K562 (cell line): ENCODE data around the gene SLC25A21. TPM values are rescaled to one million over a fixed set of nuclear protein-coding genes. Genes with fewer than 3 reads are reported as not detected.

Source experiments
- ATAC-seq: fragments of 200-7000 bp; cut with Tn5 transposase; 3 replicates; pipeline ENCODE4 v1.9.1; 2020; ENCODE audit warnings: moderate library complexity
- BruUV-seq: library from RNA; stranded (reverse); fragments of 400-500 nt; replicated peaks from 2 replicates; lab custom pipeline; 2021; lab: Mats Ljungman, UMichigan
- CTCF ChIA-PET: fragments of 300-600 bp; formaldehyde crosslinking; extraction: SDS; loops from one replicate; lab custom pipeline; 2021; ENCODE audit warnings: low intra/inter-chr PET ratio; lab: Yijun Ruan, JAX
- POLR2A ChIA-PET: fragments of 300-600, 350-650 bp; sonication (Branson Sonifier 250); formaldehyde crosslinking; extraction: SDS; loops from one replicate; lab custom pipeline; 2021; ENCODE audit warnings: antibody characterized with exemption, inconsistent platforms; lab: Yijun Ruan, JAX
- DNase-seq, 4 experiments: peaks; one replicate each; pipeline versions ENCODE4 v3.0.0 to v3.0.0-alpha.2; 2011 to 2018; ENCODE audit warnings: low spot score in 3 of 4, mixed read lengths in 3 of 4; ENCODE audit errors: extremely low read depth in 1 of 4
- FAIRE-seq: peaks from 2 replicates; lab custom pipeline; 2011; peaks lifted over from hg19 to GRCh38; lab: Jason Lieb, UNC
- H2AFZ ChIP-seq: 2 replicates; pipeline ENCODE4 v1.6.0; 2011; ENCODE audit warnings: low read depth, low read length, control low read depth, inconsistent platforms
- H3K27ac ChIP-seq: fragments of 200-600 bp; 3 replicates; pipeline ENCODE4 v1.8.0; 2011; ENCODE audit warnings: low read depth, mild to moderate bottlenecking, control low read depth, inconsistent platforms, low read length, moderate library complexity, mixed read lengths; ENCODE audit errors: extremely low read depth
- H3K27me3 ChIP-seq, 2 experiments: fragments of 300-600 bp in 1 of 2; 2 replicates in 1 of 2; 3 replicates in 1 of 2; pipeline versions ENCODE4 v1.6.0 to v1.8.0; 2011; ENCODE audit warnings: inconsistent platforms in 2 of 2, low read length in 2 of 2, mild to moderate bottlenecking in 1 of 2, mixed read lengths in 1 of 2, moderate library complexity in 1 of 2; ENCODE audit not compliant: control insufficient read depth in 2 of 2, insufficient read depth in 2 of 2
- H3K36me3 ChIP-seq: fragments of 300-600 bp; 3 replicates; pipeline ENCODE4 v1.8.0; 2011; ENCODE audit warnings: mild to moderate bottlenecking, low read length, inconsistent platforms; ENCODE audit not compliant: control insufficient read depth, insufficient read depth
- H3K4me1 ChIP-seq, 2 experiments: fragments of 200-600 bp in 1 of 2; replicated peaks in 1 of 2; 2 replicates in 1 of 2; 3 replicates in 1 of 2; pipeline versions ENCODE4 v1.5.1 to v1.8.0; 2011; ENCODE audit warnings: inconsistent platforms in 2 of 2, low read length in 2 of 2, mild to moderate bottlenecking in 1 of 2, mixed read lengths in 1 of 2, moderate library complexity in 1 of 2; ENCODE audit not compliant: control insufficient read depth in 2 of 2, insufficient read depth in 2 of 2
- H3K4me2 ChIP-seq: 2 replicates; pipeline ENCODE4 v1.6.1; 2011; ENCODE audit warnings: low read length, control low read depth, inconsistent platforms, mixed read lengths; ENCODE audit not compliant: insufficient read depth
- H3K4me3 ChIP-seq: fragments of 200-600 bp; sonication (generic), shearing (Covaris generic); 2 replicates; pipeline ENCODE4 v1.5.1; 2016; ENCODE audit warnings: control low read depth, inconsistent platforms
- H3K79me2 ChIP-seq: fragments of 200-600 bp; 3 replicates; pipeline ENCODE4 v1.8.0; 2011; ENCODE audit warnings: low read length, inconsistent platforms; ENCODE audit not compliant: control insufficient read depth, insufficient read depth
- H3K9ac ChIP-seq, 2 experiments: 2 replicates each; pipeline versions ENCODE4 v1.6.0 to v1.6.1; 2011; ENCODE audit warnings: low read depth in 2 of 2, low read length in 2 of 2, control low read depth in 1 of 2, inconsistent platforms in 1 of 2, mild to moderate bottlenecking in 1 of 2, mixed read lengths in 1 of 2; ENCODE audit not compliant: insufficient read depth in 1 of 2
- H3K9me1 ChIP-seq: one replicate; pipeline ENCODE4 v1.6.0; 2011; ENCODE audit warnings: inconsistent platforms, mild to moderate bottlenecking, low read length, moderate library complexity; ENCODE audit not compliant: control insufficient read depth, insufficient read depth
- H3K9me3 ChIP-seq: replicated peaks from 2 replicates; pipeline ENCODE4 v1.5.1; 2011; ENCODE audit warnings: low read depth, low read length, inconsistent platforms; ENCODE audit not compliant: control insufficient read depth, insufficient read depth
- H4K20me1 ChIP-seq: replicated peaks from 2 replicates; pipeline ENCODE4 v1.6.1; 2011; ENCODE audit warnings: low read length, inconsistent platforms, mixed read lengths; ENCODE audit not compliant: control insufficient read depth, insufficient read depth
- BCLAF1 ChIP-seq, 2 experiments: fragments of 450-650 bp in 1 of 2; IDR thresholded peaks; 2 replicates each; pipeline ENCODE4 v1.6.1; 2011 to 2017; ENCODE audit warnings: low read depth in 2 of 2, antibody characterized with exemption in 1 of 2, borderline replicate concordance in 1 of 2, low read length in 1 of 2, mild to moderate bottlenecking in 1 of 2, mixed read lengths in 1 of 2; ENCODE audit not compliant: control insufficient read depth in 1 of 2
- CREB5 ChIP-seq: fragments of 250-450 bp; sonication (Bioruptor Pico); IDR thresholded peaks from 2 replicates; pipeline ENCODE4 v1.5.0; 2020; ENCODE audit warnings: mild to moderate bottlenecking
- CREBBP ChIP-seq: IDR thresholded peaks from one replicate; pipeline ENCODE4 v1.6.1; 2012; ENCODE audit warnings: low read depth, mild to moderate bottlenecking, control low read depth, inconsistent platforms, low read length
- E2F3 ChIP-seq: fragments of 250-450 bp; sonication (Bioruptor Pico); IDR thresholded peaks from 2 replicates; pipeline ENCODE4 v1.4.0; 2020; ENCODE audit warnings: mild to moderate bottlenecking
- ETV1 ChIP-seq: fragments of 450-650 bp; conservative IDR thresholded peaks from 2 replicates; pipeline ENCODE4 v1.6.1; 2016; ENCODE audit warnings: missing genetic modification characterization, control low read depth, low read depth, missing compliant biosample characterization
- IFI16 ChIP-seq: fragments of 250-450 bp; sonication (Bioruptor Pico); IDR thresholded peaks from 2 replicates; pipeline ENCODE4 v2.1.2; 2022; ENCODE audit warnings: mild to moderate bottlenecking, inconsistent platforms
- LARP7 ChIP-seq: fragments of 450-650 bp; IDR thresholded peaks from 2 replicates; pipeline ENCODE4 v1.6.1; 2016
- PURB ChIP-seq: sonication (generic); formaldehyde crosslinking; IDR thresholded peaks from 2 replicates; pipeline ENCODE4 v1.9.0; 2021; ENCODE audit warnings: low read depth, mild to moderate bottlenecking, missing genetic modification reagents
- SIN3A ChIP-seq, 2 experiments: fragments of 150-350 bp in 1 of 2; IDR thresholded peaks; 2 replicates each; pipeline ENCODE4 v1.6.1; 2011 to 2016; ENCODE audit warnings: borderline replicate concordance in 2 of 2, low read depth in 2 of 2, low read length in 2 of 2, mild to moderate bottlenecking in 2 of 2, moderate library complexity in 2 of 2; ENCODE audit not compliant: control insufficient read depth in 1 of 2
- SIRT6 ChIP-seq: IDR thresholded peaks from one replicate; pipeline ENCODE4 v1.6.1; 2012; ENCODE audit warnings: low read depth, mild to moderate bottlenecking, control low read depth, inconsistent platforms, low read length, moderate library complexity
- SPI1 ChIP-seq: IDR thresholded peaks from 2 replicates; pipeline ENCODE4 v1.6.1; 2011; ENCODE audit warnings: low read depth, low read length, control low read depth, borderline replicate concordance
- WGBS: fragments of 100-300 bp; shearing (Covaris generic); methylation state at CpG from one replicate; pipeline ENCODE4 v1.1.6; 2016; ENCODE audit warnings: low coverage, mixed read lengths; ENCODE audit not compliant: insufficient coverage; ENCODE audit errors: missing lambda C conversion rate; 5-methylcytosine and 5-hydroxymethylcytosine counted together
- in situ Hi-C: fragments of 300-500 bp; cut with MboI; formaldehyde crosslinking; loops from 4 replicates; pipeline ENCODE4 v1.15.0; 2018; ENCODE audit warnings: inconsistent platforms, mixed read lengths
- intact Hi-C: fragments of 100-400 bp; cut with micrococcal nuclease; formaldehyde crosslinking; loops from 2 replicates; pipeline ENCODE4 v1.14.2; 2022
- polyA plus RNA-seq, 8 experiments: library from polyadenylated mRNA; depleted of rRNA in 4 of 8; stranded (reverse) in 5 of 8; unstranded in 3 of 8; fragments of >200 nt; fragmentation: Nextera tagmentation in 2 of 8; fragmentation: Illumina TruSeq in 1 of 8; extraction: Ambion mirVana in 2 of 8; extraction: Trizol in 1 of 8; gene quantifications; 2 replicates each; pipeline versions ENCODE4 v1.2.1 to v1.2.3, GENCODE V29; 2011 to 2014; ENCODE audit warnings: inconsistent platforms in 1 of 8, missing spikeins in 1 of 8
- total RNA-seq, 7 experiments: library from RNA; depleted of rRNA in 6 of 7; stranded (reverse); fragments of >200 nt in 6 of 7; fragmentation: Illumina TruSeq in 2 of 7; extraction: Trizol in 2 of 7; gene quantifications; 2 replicates each; pipeline versions ENCODE4 v1.2.1 to v1.2.3, GENCODE V29; 2011 to 2021; ENCODE audit warnings: low replicate concordance in 1 of 7
- TF ChIP-seq, protein P1 (sequence below), 2 experiments: fragments of 150-350 bp in 1 of 2; IDR thresholded peaks; 2 replicates each; pipeline ENCODE4 v1.6.1; 2012 to 2016; ENCODE audit warnings: low read depth in 2 of 2, low read length in 2 of 2, mild to moderate bottlenecking in 1 of 2, moderate library complexity in 1 of 2

Gene SLC25A21
- total and polyA plus RNA-seq, 9 of the 15 experiments (the other 6 are each of a cell fraction or from before 2014, with no cell fraction given), result 15.2 to 46.7 (median 28.7) TPM

DNA sequence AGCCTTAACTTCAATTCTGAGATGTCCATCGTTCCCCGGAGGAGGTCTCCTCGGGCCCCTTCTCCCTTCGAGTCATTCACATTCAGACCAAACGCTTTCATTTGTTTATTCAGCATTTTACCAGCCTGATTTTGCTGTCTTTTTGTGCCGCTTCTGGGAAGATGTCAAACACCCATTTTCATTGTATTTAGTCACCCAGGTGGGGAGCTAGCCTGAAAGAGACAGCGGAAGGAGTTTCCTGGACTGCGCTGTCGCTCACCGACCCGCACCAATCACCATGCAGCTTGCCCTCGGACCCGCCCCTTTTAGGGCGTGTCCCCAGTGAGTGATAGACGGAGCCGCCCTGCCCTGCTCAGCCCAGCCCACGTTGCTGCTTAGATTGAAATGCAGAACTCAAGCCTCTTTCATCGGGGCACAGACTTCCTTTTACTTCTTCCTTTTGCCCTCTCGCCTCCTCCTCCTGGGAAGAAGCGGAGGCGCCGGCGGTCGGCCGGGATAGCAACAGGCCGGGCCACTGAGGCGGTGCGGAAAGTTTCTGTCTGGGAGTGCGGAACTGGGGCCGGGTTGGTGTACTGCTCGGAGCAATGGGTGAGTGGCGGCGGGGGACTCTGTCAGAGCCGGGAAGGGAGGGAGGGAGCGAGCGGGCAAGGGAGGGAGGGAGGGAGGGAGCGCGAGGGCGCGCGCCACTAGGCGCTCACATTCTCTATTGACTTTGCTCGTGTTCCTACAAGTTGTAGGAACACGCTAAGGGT lies 510.7 kb downstream of the SLC25A21 start, which contains the start of gene PAX9:
Gene PAX9, plus strand, starts transcription at position 355 of the 752 bp plus-strand sequence. Its CDS starts 230 bp downstream, at position 585.
- Histone ChIP-seq H2AFZ (peak within 1 kb of the TSS; percentile 95), H3K4me3 (peak within 1 kb of the TSS; percentile 73), H3K27ac (peak within 1 kb of the TSS; percentile 71), H3K9me3 (no peaks in the 10 kb centered on the region), H3K9me1 (no peaks in the 10 kb centered on the region), H3K27me3 (no peaks in the 10 kb centered on the region), H3K9ac (peak within 1 kb of the TSS; percentile 59 to 90), H3K4me2 (peak within 1 kb of the TSS; percentile 87), H3K79me2 (peaks cover 6% of the 10 kb centered on the region; the same call in 2 of the 3 replicates), H3K4me1 (peaks cover 0 to 21% of the 10 kb centered on the region in 2 experiments; a peak in 2 of 5 replicates), H3K36me3 (peaks cover 13% of the 10 kb centered on the region), H4K20me1 (no peaks in the 10 kb centered on the region)
- FAIRE-seq (peak; percentile 93), ATAC-seq (peak; percentile 100), DNase-seq (peak; percentile 92 to 94 (median 93))
- intact Hi-C loops, result loop anchor here (10.0 kb wide), 1 partner anchor 103 kb away; no protein-coding TSS in a partner anchor
- 11% methylated on average over 16 of the region's 44 CpGs for WGBS
- in situ Hi-C loops, result no loop called here
- CTCF ChIA-PET, result no interaction called here
- POLR2A ChIA-PET, result interaction anchor here (0.6 to 1.5 kb wide), 3 partner anchors 9 to 250 kb away, joined by 3 to 4 read pairs (median 4); no protein-coding TSS in a partner anchor
- no TSS peak for BruUV-seq
- TF ChIP-seq E2F3, result no peak
- no peak for TF ChIP-seq SIRT6
- TF ChIP-seq CREBBP, result no peak
- TF ChIP-seq, protein P1, sequence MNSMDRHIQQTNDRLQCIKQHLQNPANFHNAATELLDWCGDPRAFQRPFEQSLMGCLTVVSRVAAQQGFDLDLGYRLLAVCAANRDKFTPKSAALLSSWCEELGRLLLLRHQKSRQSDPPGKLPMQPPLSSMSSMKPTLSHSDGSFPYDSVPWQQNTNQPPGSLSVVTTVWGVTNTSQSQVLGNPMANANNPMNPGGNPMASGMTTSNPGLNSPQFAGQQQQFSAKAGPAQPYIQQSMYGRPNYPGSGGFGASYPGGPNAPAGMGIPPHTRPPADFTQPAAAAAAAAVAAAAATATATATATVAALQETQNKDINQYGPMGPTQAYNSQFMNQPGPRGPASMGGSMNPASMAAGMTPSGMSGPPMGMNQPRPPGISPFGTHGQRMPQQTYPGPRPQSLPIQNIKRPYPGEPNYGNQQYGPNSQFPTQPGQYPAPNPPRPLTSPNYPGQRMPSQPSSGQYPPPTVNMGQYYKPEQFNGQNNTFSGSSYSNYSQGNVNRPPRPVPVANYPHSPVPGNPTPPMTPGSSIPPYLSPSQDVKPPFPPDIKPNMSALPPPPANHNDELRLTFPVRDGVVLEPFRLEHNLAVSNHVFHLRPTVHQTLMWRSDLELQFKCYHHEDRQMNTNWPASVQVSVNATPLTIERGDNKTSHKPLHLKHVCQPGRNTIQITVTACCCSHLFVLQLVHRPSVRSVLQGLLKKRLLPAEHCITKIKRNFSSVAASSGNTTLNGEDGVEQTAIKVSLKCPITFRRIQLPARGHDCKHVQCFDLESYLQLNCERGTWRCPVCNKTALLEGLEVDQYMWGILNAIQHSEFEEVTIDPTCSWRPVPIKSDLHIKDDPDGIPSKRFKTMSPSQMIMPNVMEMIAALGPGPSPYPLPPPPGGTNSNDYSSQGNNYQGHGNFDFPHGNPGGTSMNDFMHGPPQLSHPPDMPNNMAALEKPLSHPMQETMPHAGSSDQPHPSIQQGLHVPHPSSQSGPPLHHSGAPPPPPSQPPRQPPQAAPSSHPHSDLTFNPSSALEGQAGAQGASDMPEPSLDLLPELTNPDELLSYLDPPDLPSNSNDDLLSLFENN (IDR thresholded peaks at IDR 0.05; ENCODE audit: low read depth in 2 of 2, low read length in 2 of 2), result no peak
- peak; percentile 54; the same call in 1 of the 2 replicates for TF ChIP-seq SPI1
- no peak for TF ChIP-seq CREB5 (CRISPR knock-in tag)
- TF ChIP-seq SIN3A (IDR thresholded peaks at IDR 0.05; ENCODE audit: borderline replicate concordance in 2 of 2, control insufficient read depth in 1 of 2, low read depth in 2 of 2, low read length in 2 of 2), result no peak
- no peak for TF ChIP-seq BCLAF1 (IDR thresholded peaks at IDR 0.05; ENCODE audit: borderline replicate concordance in 1 of 2, control insufficient read depth in 1 of 2, low read depth in 2 of 2, low read length in 1 of 2)
- no peak for TF ChIP-seq PURB (CRISPR knock-in tag)
- no peak for TF ChIP-seq IFI16 (CRISPR knock-in tag)
- no peak for TF ChIP-seq LARP7
- TF ChIP-seq ETV1 (tag), result no peak
